ENCODE measurements around the gene ARHGAP42.

DNA sequence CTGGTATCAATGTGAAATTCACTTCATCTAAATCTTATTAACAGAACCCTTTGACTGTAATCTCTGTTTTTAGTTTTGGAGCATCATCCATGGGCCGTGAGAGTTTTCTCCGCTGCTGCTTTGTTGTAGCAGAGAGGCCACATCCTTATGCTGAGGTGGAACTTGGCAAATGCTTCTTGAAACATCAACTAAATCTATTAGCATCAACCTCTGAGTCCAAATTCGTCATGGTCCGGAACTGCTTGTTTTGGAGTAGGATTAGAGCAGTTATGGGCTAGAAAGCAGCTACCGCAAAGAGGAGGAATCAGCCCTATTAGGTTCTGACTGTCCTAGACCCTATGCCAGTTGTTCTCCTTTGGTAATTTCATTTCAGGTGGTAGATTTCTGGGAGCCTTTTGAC is 324.8 kb downstream of the ARHGAP42 start:
- TF ChIP-seq, protein P1, sequence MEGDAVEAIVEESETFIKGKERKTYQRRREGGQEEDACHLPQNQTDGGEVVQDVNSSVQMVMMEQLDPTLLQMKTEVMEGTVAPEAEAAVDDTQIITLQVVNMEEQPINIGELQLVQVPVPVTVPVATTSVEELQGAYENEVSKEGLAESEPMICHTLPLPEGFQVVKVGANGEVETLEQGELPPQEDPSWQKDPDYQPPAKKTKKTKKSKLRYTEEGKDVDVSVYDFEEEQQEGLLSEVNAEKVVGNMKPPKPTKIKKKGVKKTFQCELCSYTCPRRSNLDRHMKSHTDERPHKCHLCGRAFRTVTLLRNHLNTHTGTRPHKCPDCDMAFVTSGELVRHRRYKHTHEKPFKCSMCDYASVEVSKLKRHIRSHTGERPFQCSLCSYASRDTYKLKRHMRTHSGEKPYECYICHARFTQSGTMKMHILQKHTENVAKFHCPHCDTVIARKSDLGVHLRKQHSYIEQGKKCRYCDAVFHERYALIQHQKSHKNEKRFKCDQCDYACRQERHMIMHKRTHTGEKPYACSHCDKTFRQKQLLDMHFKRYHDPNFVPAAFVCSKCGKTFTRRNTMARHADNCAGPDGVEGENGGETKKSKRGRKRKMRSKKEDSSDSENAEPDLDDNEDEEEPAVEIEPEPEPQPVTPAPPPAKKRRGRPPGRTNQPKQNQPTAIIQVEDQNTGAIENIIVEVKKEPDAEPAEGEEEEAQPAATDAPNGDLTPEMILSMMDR (IDR thresholded peaks at IDR 0.05): no peak
- no peak for TF ChIP-seq POLR2AphosphoS5 (IDR thresholded peaks at IDR 0.05)
